NCI-H524 treated with DMSO at 0.1 percent for 48 hours (cell line): Measurements from ENCODE around the gene PRTFDC1.
"Not testable (repeated sequence)": the region's sequence is repeated elsewhere in the genome, so short reads cannot be mapped to it uniquely, and the experiment has no call there.

Experiments used
- DNase-seq: peaks from one replicate; lab custom pipeline; 2025; lab: John Stamatoyannopoulos, UW

Gene PRTFDC1

GRCh38 chr10:24843256-24843655 is 109.2 kb downstream of the PRTFDC1 start:
- no peak for DNase-seq

- DNase-seq, result no peak
Measured at GRCh38 chr10:24842856-24843255, 109.5 kb downstream of the PRTFDC1 start.

DNA sequence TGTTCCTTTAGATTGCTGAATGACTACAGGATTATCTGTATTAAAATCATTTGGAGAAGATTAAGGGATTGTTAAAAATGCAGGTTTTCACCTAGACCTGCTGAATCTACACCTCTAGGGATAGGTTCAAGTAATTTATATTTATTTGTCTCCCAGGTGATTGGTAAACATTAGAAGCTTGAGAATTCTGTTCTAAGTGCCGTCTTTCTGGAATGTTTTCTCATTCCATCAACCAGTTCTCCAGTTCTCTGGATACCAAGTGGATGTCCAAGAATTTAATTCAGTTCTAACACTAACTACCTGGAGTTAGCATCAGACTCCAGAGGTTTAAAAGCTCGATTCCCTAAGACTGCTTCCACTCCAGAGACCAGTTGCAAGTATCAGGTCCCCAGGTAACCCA is 110.9 kb downstream of the PRTFDC1 start:
- no peak for DNase-seq

DNA sequence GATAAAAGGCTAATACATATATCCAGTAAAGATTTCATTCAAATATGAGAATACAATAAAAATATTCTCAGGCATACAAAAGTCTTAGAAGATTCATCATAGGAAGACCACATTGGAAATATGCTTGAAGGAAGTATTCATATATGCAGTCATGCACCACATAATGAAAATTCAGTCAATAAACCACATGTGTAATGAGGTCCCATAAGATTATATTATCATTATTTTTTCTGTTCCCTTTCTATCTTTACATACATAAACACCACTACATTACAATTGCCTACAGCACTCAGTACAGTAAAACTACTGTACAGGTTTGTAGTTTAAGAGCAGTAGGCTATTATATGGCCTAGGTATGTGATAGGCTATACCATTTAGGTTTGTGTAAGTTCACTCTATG is 111.6 kb downstream of the PRTFDC1 start:
- DNase-seq, result no peak

DNA sequence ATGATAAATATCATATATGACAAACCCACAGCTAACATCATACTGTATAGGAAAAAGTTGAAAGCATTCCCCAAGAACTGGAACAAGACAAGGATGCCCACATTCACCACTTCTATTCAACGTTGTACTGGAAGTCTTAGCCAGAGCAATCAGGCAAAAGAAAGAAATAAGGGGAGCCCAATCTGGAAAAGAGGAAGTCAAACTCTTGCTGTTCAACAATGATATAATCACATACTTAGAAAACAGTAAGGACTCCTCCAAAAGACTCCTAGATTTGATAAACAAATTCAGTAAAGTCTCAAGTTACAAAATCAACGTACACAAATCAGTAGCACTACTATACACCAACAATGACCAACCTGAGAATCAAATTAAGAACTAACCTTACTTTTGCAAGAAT is 114.6 kb downstream of the PRTFDC1 start:
- not testable (repeated sequence) for DNase-seq

GRCh38 chr10:24834869-24835268 is 117.5 kb downstream of the PRTFDC1 start:
- DNase-seq, result no peak

DNA sequence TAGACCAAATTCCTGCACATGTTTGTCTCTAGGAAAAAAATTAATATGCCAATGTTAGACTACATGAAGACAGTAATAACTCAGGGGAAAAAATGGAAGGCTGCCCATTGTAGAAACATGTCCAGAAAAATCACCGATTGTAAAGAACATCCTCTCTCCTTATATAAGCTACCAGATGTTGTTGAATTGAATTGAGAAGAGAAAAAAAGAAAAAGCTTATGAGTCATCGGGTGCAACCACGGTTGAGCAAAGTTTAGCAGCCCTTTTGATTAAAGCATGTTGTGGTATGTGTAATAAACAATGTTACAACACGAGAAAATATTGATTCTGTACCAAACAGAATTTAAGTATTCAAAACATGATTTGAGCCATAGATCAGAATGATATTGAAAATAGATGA is 126.4 kb downstream of the PRTFDC1 start:
- DNase-seq, result no peak

DNA sequence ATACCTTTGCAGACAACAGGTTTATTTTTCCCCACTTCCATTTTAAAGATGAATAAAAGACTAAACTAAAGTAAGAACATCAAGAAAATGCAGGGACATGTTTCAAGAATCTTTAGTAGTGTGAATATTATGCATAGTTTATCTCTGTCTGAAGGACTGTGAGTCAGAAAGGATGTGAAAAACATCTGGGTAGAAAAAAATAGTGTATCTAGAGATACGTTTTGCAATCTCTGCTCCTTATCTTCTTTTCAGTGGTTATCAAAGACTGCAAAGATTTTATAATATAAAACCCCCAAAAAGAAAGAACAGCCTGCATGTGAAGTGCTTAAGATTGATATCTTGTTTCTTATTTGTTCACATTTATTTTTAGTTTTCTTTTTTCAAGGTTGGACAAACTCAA is 126.9 kb downstream of the PRTFDC1 start:
- no peak for DNase-seq

DNA sequence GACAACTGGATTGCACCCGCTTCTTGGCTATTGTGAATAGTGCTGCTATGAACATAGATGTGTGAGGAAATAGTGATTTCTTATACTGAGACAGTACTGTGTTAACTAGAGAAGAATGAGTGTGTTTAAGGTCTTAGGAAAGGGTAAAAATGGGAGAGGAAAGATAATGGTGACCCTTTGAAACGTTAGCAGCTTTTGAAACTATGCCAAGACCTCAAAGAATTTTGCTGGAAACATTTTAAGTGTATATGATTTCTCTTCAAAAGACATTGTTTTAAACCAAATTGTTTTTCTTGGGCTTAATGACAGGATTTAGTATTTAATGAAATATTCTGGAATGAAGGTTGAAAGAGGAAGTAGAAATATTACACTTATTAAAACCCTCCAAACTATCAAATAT is 127.9 kb downstream of the PRTFDC1 start:
- no peak for DNase-seq

DNA sequence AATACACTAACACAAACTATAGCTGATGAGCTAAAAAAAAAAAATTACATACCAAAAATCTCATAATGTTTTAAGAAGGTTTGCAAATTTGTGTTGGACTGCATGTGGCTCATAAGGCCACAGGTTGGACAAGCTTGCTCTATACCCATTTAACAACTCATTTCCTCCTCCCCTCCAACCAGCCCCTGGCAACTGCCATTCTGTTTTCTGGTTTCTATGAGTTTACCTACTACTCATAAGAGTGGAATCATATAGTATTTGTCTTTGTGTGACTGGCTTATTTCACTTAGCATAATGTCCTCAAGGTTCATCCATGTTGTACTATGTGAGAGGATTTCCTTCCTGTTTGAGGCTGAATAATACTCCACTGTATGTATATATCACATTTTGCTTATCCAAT is 128.3 kb downstream of the PRTFDC1 start:
- no peak for DNase-seq

- DNase-seq, result no peak
Measured at GRCh38 chr10:24822590-24822989, 129.8 kb downstream of the PRTFDC1 start.

DNA sequence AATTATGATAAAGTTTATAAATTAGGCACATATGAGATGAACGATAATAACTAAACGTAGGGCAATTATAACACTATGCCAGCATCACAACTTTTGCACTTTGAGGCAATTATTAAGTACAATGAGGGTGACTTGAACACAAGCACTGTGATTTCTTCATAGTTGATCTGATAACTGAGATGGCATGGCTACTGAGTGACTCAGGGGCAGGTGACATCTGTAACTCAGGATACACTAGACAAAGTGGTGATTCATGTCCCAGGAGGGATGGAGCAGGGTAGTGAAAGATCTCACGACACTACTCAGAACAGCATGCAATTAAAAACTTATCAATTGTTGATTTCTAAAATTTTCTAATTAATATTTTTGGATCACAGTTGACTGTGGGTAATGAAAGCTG is 130.4 kb downstream of the PRTFDC1 start:
- DNase-seq, result no peak

DNA sequence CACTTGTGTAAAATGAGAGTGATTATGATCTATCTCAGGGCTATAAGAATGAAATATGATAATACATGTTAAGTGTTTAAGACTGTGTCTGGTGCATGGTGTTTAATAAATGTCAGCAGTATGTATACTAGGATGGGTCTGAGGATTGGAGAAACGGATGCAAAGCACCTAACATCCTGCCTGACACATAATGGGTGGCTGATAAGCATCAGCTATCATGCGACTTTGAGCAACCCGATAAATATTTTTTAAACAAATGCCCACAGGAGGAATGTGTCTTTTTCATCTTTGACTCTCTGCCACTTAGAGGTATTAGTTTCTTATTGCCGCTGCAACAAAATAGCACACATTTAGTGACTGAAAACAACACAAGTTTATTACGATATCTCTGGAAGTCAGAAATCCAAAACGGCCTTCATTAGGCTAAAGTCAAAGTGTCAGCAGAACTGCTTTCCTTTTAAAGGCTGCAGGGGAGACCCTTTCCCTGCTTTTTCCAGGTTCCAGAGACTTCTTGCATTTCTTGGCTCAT is 135.5 kb downstream of the PRTFDC1 start:
- DNase-seq, result no peak

DNA sequence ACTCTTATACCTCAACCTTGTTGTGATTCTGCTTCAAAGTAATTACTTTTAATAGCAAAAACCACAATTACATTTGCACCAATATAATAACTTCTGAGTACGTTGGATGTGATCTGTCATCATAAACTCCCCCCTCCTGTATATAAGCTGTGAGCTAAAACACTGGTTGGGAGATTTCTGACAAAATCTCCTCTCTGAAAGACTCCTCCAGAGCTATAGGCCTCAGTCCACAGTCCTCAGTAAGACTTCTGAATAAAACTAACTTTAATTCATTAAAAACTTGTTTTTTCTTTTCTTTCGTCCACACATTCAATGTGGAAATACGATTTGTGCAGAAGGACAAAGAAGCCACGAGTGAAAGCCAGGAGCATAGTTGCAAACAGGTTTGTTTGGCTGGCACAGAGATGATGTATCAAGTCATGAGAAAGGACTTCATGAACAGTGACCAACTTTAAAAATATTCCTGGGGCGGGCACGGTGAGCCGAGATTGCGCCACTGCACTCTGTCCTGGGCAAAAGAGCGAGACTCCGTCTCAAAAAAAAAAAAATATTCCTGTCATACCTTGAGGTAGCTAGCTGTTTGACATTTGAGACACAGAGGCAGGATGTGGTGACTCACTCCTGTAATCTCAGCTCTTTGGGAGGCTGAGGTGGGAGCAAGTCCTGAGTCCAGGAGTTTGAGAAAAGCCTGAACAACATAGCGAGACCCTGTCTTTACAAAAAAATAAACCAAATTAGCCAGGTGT is 137.7 kb downstream of the PRTFDC1 start:
- DNase-seq, result no peak

DNA sequence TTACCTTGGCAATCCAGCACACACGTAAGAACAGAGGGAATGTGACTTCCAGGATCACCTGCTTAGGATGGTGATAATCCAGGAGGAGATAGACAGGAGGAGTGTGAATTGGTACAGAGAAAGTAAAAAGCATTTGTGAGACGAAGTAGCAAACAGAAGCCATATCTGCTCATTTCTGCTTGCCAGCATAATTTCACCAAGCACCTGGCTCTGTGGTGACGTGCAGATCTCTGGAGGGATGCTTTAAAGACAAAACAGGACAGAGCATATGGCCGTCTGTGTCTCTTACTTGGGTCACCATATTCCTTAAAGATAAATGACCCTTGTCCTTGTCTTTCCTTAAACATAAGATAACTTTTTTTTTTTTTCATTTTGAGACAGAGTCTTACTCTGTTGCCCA is 138.6 kb downstream of the PRTFDC1 start:
- DNase-seq, result no peak

GRCh38 chr10:24806262-24806661 is 146.1 kb downstream of the PRTFDC1 start:
- DNase-seq, result no peak

GRCh38 chr10:24804956-24805355 is 147.4 kb downstream of the PRTFDC1 start:
- DNase-seq, result no peak

GRCh38 chr10:24804392-24804791 is 148.0 kb downstream of the PRTFDC1 start:
- DNase-seq, result no peak

DNA sequence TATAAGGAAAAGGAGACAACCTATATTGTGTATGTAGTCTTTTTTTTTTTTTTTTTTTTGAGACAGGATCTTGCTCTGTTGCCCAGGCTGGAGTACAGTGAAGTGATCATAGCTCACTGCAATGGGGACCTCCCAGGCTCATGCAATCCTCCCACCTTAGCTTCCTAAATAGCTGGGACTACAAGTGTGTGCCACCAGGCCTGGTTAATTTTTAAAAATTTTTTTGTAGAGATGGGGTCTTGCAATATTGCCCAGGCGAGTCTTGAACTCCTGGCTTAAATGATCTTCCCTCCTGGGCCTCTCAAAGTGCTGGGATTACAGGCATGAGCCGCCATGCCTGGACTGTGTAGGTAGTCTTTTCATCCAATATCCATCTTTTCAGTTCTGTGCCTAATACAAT is 150.0 kb downstream of the PRTFDC1 start:
- DNase-seq, result no peak

- DNase-seq, result no peak
Measured at GRCh38 chr10:24800861-24801260, 151.5 kb downstream of the PRTFDC1 start.
